Measurements from ENCODE around the gene PRDM5.

PRDM5 gene

GRCh38 chr4:120798570-120798969 lies 124.0 kb downstream of the PRDM5 start:
- H3K27me3 Mint-ChIP-seq (ENCODE audit: low read depth, poor library complexity): no peaks in the 10 kb centered on the region
- H3K4me3 Mint-ChIP-seq: no peak overlapping the region
- H3K27ac Mint-ChIP-seq: no peak overlapping the region
- TF ChIP-seq CTCF (IDR thresholded peaks at IDR 0.05): no peak
- H3K9me3 Mint-ChIP-seq: peaks cover 8% of the 10 kb centered on the region
- DNase-seq: no peak
- peaks cover 27% of the 10 kb centered on the region for H3K36me3 Mint-ChIP-seq (ENCODE audit: low read depth)
- H3K4me1 Mint-ChIP-seq: peaks cover 6% of the 10 kb centered on the region

GRCh38 chr4:120796271-120796670 lies 126.3 kb downstream of the PRDM5 start:
- Mint-ChIP-seq H3K27me3 (ENCODE audit: low read depth, poor library complexity) (no peaks in the 10 kb centered on the region), H3K4me3 (no peak overlapping the region), H3K4me1 (peaks cover 4% of the 10 kb centered on the region), H3K36me3 (ENCODE audit: low read depth) (peaks cover 35% of the 10 kb centered on the region), H3K9me3 (peaks cover 15% of the 10 kb centered on the region), H3K27ac (no peak overlapping the region)
- TF ChIP-seq CTCF (IDR thresholded peaks at IDR 0.05): no peak
- DNase-seq: no peak

- H3K36me3 Mint-ChIP-seq (ENCODE audit: low read depth): peaks cover 18% of the 10 kb centered on the region
- TF ChIP-seq CTCF (IDR thresholded peaks at IDR 0.05): no peak
- H3K9me3 Mint-ChIP-seq: peaks cover under 1% of the 10 kb centered on the region
- peak overlapping the region; percentile 89 for H3K27ac Mint-ChIP-seq
- H3K4me1 Mint-ChIP-seq: peaks cover 7% of the 10 kb centered on the region
- no peak overlapping the region for H3K4me3 Mint-ChIP-seq
- DNase-seq: no peak
- H3K27me3 Mint-ChIP-seq (ENCODE audit: low read depth, poor library complexity): no peaks in the 10 kb centered on the region
Measured at GRCh38 chr4:120785202-120785601, 137.3 kb downstream of the PRDM5 start.

- Mint-ChIP-seq H3K27ac (no peak overlapping the region), H3K4me1 (no peaks in the 10 kb centered on the region), H3K36me3 (ENCODE audit: low read depth) (peaks cover 4% of the 10 kb centered on the region), H3K4me3 (no peak overlapping the region), H3K27me3 (ENCODE audit: low read depth, poor library complexity) (no peaks in the 10 kb centered on the region), H3K9me3 (no peaks in the 10 kb centered on the region)
- no peak for DNase-seq
- TF ChIP-seq CTCF (IDR thresholded peaks at IDR 0.05): no peak
Measured at GRCh38 chr4:120777459-120777858, 145.1 kb downstream of the PRDM5 start.

- no peaks in the 10 kb centered on the region for H3K27me3 Mint-ChIP-seq (ENCODE audit: low read depth, poor library complexity)
- DNase-seq: no peak
- no peak for TF ChIP-seq CTCF (IDR thresholded peaks at IDR 0.05)
- peaks cover 15% of the 10 kb centered on the region for H3K36me3 Mint-ChIP-seq (ENCODE audit: low read depth)
- no peak overlapping the region for H3K4me3 Mint-ChIP-seq
- H3K27ac Mint-ChIP-seq: no peak overlapping the region
- peaks cover 8% of the 10 kb centered on the region for H3K9me3 Mint-ChIP-seq
- no peaks in the 10 kb centered on the region for H3K4me1 Mint-ChIP-seq
Measured at GRCh38 chr4:120775431-120775830, 147.1 kb downstream of the PRDM5 start.

GRCh38 chr4:120773641-120774040 lies 148.9 kb downstream of the PRDM5 start:
- Mint-ChIP-seq H3K27ac (no peak overlapping the region), H3K36me3 (ENCODE audit: low read depth) (peaks cover 23% of the 10 kb centered on the region), H3K9me3 (peaks cover 14% of the 10 kb centered on the region), H3K4me3 (no peak overlapping the region), H3K4me1 (peaks cover 9% of the 10 kb centered on the region), H3K27me3 (ENCODE audit: low read depth, poor library complexity) (no peaks in the 10 kb centered on the region)
- DNase-seq: no peak
- no peak for TF ChIP-seq CTCF (IDR thresholded peaks at IDR 0.05)

Data from nephron progenitor cell (in vitro differentiated cells).